Activated T-cell treated with anti-CD3 and anti-CD28 coated beads, Interleukin-2, amount 50 U/mL, for 4 hours (primary cell): ENCODE data around the gene SOX9. TPM values are rescaled to one million over a fixed set of nuclear protein-coding genes. Genes with fewer than 3 reads are reported as not detected.
"Not testable (repeated sequence)": the region's sequence is repeated elsewhere in the genome, so short reads cannot be mapped to it uniquely, and the experiment has no call there.

Experiments used
- ATAC-seq, 2 donors: fragments of 200-7000 bp; cut with Tn5 transposase; one replicate each; pipeline ENCODE4 v1.10.0; 2021
- DNase-seq: peaks from one replicate; pipeline ENCODE4 v3.0.0-alpha.2; 2020
- H3K27me3 Mint-ChIP-seq: one replicate; pipeline ENCODE4 v1.8.0; 2021; ENCODE audit warnings: low read depth, mixed read lengths
- H3K36me3 Mint-ChIP-seq: one replicate; pipeline ENCODE4 v1.8.0; 2022; ENCODE audit warnings: mixed read lengths; ENCODE audit not compliant: insufficient read depth
- H3K4me1 Mint-ChIP-seq: one replicate; pipeline ENCODE4 v1.8.0; 2021; ENCODE audit warnings: low read depth, mixed read lengths
- H3K4me3 Mint-ChIP-seq: one replicate; pipeline ENCODE4 v1.8.0; 2021; ENCODE audit warnings: mild to moderate bottlenecking, moderate library complexity, mixed read lengths
- H3K9me3 Mint-ChIP-seq: one replicate; pipeline ENCODE4 v1.8.0; 2021; ENCODE audit warnings: mixed read lengths
- total RNA-seq, 3 donors: library from RNA; stranded (reverse); gene quantifications; one replicate each; pipeline ENCODE4 v1.2.1, GENCODE V29; 2021

The SOX9 gene
- total RNA-seq, 3 donors from 2014 or later: 0.08 to 0.16 (median 0.15) TPM

DNA sequence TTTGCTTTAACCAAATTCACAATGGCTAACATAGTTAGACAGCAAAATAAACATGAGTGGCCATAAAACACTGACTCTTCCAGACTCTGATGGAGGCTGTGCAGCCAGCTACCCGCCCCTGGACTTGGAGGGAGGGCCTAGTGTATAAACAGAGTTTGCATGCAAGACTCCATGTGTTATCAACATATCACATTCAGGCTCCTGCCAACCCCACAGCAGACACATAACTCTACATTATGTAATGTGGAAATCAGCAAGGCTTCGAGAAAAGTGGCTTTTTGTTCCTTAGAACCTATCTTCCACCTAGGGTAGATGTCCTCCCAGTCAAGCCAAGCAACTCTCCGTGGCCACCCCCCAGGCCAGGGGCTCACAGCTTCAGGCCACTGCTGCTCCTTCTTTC is 19.3 kb upstream of the SOX9 start:
- Mint-ChIP-seq H3K27me3 (peaks cover 6% of the 10 kb centered on the region), H3K4me3 (no peak overlapping the region)
- ATAC-seq: no peak

GRCh38 chr17:72102366-72102765 is 18.5 kb upstream of the SOX9 start:
- Mint-ChIP-seq H3K4me3 (no peak overlapping the region), H3K4me1 (no peaks in the 10 kb centered on the region), H3K27me3 (peaks cover 6% of the 10 kb centered on the region), H3K36me3 (no peaks in the 10 kb centered on the region), H3K9me3 (peaks cover 3% of the 10 kb centered on the region)
- no peak for ATAC-seq
- no peak for DNase-seq

More for the DNA sequence above, 19.3 kb upstream of the SOX9 start:
- Mint-ChIP-seq H3K36me3 (no peaks in the 10 kb centered on the region), H3K9me3 (peaks cover 3% of the 10 kb centered on the region), H3K4me1 (no peaks in the 10 kb centered on the region)
- DNase-seq: no peak

DNA sequence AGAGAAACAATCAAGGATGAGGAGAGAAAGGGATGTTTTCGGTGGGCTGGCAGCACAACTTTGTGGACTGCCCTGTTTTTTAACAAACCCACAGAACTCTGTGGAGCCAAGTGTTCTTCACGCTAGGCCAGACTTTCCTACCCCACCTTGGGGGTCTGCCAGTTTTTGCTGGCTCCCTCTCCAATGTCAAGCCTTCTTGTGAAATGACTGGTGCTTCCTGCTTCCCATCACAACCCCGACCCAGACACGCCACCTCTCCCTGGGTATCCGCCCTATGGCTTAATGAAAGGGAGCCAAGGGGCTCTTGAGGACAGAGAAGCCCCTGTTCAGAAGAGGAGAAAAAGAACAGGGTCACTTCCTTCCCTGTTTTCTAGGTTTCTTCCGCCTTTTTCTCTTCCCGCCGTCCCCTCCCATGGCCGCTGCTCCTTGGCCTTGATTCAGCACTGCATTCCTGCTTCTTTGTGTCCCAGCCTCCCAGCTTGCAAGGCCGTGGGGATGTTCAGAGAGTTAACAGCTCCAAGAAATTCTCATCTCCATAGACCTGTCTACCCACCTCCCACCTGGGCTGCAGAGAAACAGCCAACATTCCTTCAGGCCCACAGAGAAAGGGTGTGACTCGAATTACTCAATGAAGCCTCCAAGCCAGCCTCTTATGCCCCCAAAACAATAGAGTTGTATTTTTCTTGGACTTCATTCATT is 16.5 kb upstream of the SOX9 start:
- DNase-seq (no peak), ATAC-seq (no peak)
- Mint-ChIP-seq H3K27me3 (peaks cover 13% of the 10 kb centered on the region), H3K4me3 (no peak overlapping the region), H3K36me3 (no peaks in the 10 kb centered on the region), H3K4me1 (no peaks in the 10 kb centered on the region), H3K9me3 (peaks cover 3% of the 10 kb centered on the region)

GRCh38 chr17:72104863-72105234 is 16.0 kb upstream of the SOX9 start:
- ATAC-seq: no peak
- no peak for DNase-seq
- peaks cover 13% of the 10 kb centered on the region for H3K27me3 Mint-ChIP-seq
- H3K36me3 Mint-ChIP-seq: no peaks in the 10 kb centered on the region
- H3K4me3 Mint-ChIP-seq: no peak overlapping the region
- no peaks in the 10 kb centered on the region for H3K4me1 Mint-ChIP-seq
- H3K9me3 Mint-ChIP-seq: peaks cover 3% of the 10 kb centered on the region

DNA sequence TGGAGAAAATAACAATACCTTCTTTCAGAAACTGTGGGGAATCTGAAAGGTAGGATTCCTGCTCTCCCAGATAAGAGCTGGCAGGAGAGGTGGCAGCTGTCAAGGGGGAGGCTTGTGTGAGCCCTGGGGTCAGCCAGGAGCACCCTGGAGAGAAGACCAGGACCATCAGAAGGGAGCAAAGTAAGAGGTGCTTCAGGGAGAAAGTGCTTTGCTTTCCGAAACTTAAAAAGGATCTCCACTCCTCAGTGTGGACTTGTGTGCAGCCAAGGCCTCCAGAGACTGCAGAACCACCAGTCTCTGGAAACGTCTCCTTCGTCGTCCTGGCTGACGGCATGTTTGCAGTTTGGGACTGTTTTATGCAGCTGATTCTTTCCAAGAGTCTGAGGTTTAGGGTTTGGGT is 13.7 kb upstream of the SOX9 start:
- H3K4me1 Mint-ChIP-seq: no peaks in the 10 kb centered on the region
- peaks cover 3% of the 10 kb centered on the region for H3K9me3 Mint-ChIP-seq
- DNase-seq (no peak), ATAC-seq (no peak)
- no peaks in the 10 kb centered on the region for H3K36me3 Mint-ChIP-seq
- H3K27me3 Mint-ChIP-seq: peaks cover 22% of the 10 kb centered on the region
- no peak overlapping the region for H3K4me3 Mint-ChIP-seq

- no peak for DNase-seq
- no peak overlapping the region for H3K4me3 Mint-ChIP-seq
- H3K4me1 Mint-ChIP-seq: no peaks in the 10 kb centered on the region
- no peak for ATAC-seq
- H3K9me3 Mint-ChIP-seq: no peaks in the 10 kb centered on the region
- H3K36me3 Mint-ChIP-seq: no peaks in the 10 kb centered on the region
- H3K27me3 Mint-ChIP-seq: peaks cover 41% of the 10 kb centered on the region
Measured at GRCh38 chr17:72110231-72110941, 10.4 kb upstream of the SOX9 start.

DNA sequence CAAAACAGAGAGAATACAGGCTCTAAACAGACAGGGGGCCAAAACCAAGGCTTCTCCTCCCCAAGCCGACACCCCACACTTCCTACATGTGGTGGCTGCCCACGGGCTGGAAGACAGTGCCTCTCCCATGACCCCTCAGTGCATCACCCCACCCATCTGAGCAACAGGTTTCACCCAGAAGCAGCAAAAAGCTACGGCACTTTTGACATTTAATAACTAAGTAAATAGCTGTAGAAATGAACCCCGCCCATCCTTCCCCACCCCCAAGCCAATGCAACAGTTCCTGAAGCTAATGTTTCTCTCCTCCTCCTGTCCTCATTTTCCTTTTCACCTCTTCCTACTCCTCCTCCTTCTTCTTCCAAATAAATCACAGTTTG is 9.9 kb upstream of the SOX9 start:
- no peak for DNase-seq
- Mint-ChIP-seq H3K36me3 (no peaks in the 10 kb centered on the region), H3K9me3 (no peaks in the 10 kb centered on the region), H3K4me1 (no peaks in the 10 kb centered on the region), H3K27me3 (peaks cover 44% of the 10 kb centered on the region), H3K4me3 (no peak overlapping the region)
- ATAC-seq: no peak

DNA sequence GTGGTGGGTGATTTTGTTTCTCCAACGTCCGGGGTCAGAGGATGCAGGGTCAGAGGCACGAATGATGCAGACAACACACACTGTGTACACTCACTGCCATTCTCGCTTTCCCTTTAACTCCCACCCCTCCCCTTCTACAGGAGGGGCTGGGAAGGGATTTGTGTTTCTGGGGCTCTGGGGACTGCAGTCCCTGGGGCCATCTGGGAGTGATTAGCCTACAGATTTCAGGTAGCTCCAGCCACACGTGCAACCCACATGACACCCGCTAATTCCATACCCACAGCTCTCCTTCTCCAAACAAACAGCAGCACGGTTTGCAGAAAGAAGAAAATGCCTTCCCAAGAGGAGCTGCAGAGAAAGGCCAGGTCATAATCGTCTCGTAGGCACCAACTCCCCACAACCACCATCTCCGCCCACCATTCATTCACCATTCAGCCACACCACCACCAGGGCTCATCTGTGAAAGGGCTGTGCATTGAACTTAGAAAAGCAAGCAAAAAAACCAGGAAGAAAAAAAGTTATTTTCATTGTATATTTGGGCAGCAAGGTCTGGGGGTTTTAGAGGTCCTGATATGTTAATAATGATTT is 9.4 kb upstream of the SOX9 start:
- no peak for DNase-seq
- ATAC-seq: no peak
- Mint-ChIP-seq H3K4me1 (no peaks in the 10 kb centered on the region), H3K27me3 (peaks cover 48% of the 10 kb centered on the region), H3K36me3 (no peaks in the 10 kb centered on the region), H3K4me3 (no peak overlapping the region), H3K9me3 (no peaks in the 10 kb centered on the region)

GRCh38 chr17:72111926-72112325 is 8.9 kb upstream of the SOX9 start:
- not testable (repeated sequence) for H3K4me3 Mint-ChIP-seq, H3K4me1 Mint-ChIP-seq, DNase-seq, ATAC-seq, H3K9me3 Mint-ChIP-seq, H3K36me3 Mint-ChIP-seq
- peaks cover 53% of the 10 kb centered on the region for H3K27me3 Mint-ChIP-seq

DNA sequence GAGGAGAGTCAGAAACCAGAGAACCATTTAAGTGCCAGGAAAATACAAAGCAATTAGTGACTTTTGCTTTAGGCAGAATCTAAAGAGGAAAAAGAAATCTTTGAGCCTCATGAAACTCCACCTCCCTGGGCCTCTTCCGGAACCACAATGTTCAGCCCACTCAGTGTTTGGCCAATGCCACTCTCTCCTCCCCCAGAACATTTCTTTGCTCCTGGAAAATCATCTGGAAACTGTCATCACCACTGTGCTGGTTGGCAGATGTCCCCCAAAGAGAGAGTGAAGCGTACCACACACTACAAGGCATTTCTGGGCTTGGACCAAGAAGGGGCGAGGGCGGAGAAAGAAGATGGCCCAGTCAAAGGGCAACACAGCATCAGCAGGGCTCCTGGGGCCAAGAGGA is 7.1 kb upstream of the SOX9 start:
- ATAC-seq: no peak
- H3K27me3 Mint-ChIP-seq: peaks cover 63% of the 10 kb centered on the region
- no peaks in the 10 kb centered on the region for H3K4me1 Mint-ChIP-seq
- DNase-seq: no peak
- H3K4me3 Mint-ChIP-seq: no peak overlapping the region
- H3K36me3 Mint-ChIP-seq: no peaks in the 10 kb centered on the region
- H3K9me3 Mint-ChIP-seq: no peaks in the 10 kb centered on the region

GRCh38 chr17:72115781-72116525 is 4.9 kb upstream of the SOX9 start:
- no peak for ATAC-seq
- H3K4me3 Mint-ChIP-seq: no peak overlapping the region
- peaks cover 74% of the 10 kb centered on the region for H3K27me3 Mint-ChIP-seq
- H3K4me1 Mint-ChIP-seq: no peaks in the 10 kb centered on the region
- no peaks in the 10 kb centered on the region for H3K36me3 Mint-ChIP-seq
- H3K9me3 Mint-ChIP-seq: no peaks in the 10 kb centered on the region
- DNase-seq: no peak

- Mint-ChIP-seq H3K4me3 (no peak overlapping the region), H3K4me1 (no peaks in the 10 kb centered on the region), H3K36me3 (no peaks in the 10 kb centered on the region), H3K9me3 (no peaks in the 10 kb centered on the region), H3K27me3 (peaks cover 72% of the 10 kb centered on the region)
- no peak for DNase-seq
- no peak for ATAC-seq
Measured at GRCh38 chr17:72116661-72117521, 3.9 kb upstream of the SOX9 start.

GRCh38 chr17:72117535-72118334 is 3.1 kb upstream of the SOX9 start:
- Mint-ChIP-seq H3K4me3 (no peak overlapping the region), H3K4me1 (no peaks in the 10 kb centered on the region), H3K9me3 (no peaks in the 10 kb centered on the region)

More at GRCh38 chr17:72117535-72118334, 3.1 kb upstream of the SOX9 start:
- no peak for ATAC-seq
- no peak for DNase-seq
- Mint-ChIP-seq H3K36me3 (no peaks in the 10 kb centered on the region), H3K27me3 (peaks cover 73% of the 10 kb centered on the region)
